ENCODE measurements around the gene SORCS3.

SORCS3 gene

DNA sequence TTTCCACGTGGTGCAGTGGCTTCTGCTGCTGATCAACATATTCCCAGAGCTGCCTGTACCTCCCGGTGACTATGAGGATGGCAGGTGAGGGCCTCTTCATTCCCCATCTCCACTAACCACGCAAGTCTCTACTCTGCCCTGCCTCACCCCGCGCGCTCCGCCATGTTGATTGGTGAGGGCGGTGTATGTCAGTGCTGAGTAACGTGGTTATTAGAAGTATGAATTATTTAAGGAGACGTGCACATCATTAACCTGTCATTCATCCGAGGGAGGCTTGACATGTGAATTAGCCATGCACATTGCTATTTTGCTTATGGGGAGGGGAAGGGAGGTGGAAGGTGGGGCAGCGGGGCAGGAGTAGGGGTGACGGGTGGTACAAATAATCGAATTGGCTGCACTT lies 138.6 kb downstream of the SORCS3 start:
- no peak for DNase-seq

DNA sequence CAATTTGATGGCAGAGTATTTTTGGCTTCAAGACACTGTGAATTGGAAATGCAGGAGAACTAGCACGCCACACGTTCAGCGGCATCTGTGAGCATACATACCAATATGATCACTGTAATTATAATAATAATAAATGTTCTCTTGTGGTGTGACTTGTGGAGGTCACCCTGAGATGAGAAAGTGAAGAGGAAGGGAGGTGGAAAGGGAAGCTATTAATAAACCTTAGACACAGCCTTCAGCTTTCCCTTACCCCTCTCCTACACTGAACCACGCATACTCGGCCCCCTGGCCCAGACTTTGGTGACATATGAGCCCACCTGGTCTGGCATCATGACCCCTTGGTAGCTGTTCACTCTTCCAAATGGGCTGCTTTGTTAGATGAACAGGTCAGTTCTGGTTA lies 139.1 kb downstream of the SORCS3 start:
- DNase-seq, result no peak

DNA sequence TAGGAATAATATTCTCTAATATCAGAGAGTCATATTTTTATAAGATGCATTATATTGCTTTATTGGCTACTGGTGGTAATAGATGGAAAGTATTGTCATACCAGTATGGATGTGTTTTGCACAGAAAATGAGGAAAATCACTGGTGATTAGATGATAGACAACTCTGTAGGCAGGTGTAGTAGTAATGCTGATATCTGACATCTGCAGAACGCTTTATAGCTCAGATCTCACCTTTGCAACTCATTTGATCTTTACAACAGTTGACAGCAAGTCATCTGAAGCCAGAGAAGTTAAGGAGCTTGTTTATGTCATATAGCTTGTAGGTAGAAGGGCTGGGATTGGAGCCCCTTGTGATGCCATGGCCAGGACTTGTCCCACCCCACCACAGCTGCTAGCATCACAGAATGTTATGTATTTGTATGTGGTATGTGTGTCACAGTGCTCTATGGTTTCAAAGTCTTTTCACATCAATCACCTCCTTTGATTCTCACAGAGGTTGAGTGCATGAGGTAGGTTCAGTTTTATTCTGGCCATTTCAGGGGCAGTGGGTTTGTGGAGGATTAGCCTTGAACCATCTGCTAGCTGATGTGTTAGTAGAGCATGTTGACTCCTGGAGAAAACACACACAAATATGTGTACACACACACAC lies 140.0 kb downstream of the SORCS3 start:
- no peak for DNase-seq

DNA sequence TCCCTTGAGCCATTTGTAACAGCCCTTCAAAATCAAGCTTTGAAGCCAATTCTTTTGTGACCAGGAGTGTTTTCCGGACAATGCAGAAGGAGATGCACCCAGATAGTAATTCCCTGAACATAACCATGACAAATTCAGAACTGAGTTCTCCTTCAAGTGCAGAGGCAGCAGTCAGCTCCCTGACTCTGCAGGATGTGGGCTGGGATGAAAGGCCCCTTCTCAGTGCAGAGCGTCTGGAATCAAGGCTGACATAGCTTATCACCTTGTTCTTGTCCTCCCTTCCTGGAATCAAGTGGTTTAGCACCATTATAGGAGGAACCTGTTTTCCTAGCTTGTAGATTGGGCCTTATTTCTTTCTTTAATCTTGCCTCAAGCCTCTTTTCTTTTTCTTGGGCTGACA lies 143.4 kb downstream of the SORCS3 start:
- no peak for DNase-seq

DNA sequence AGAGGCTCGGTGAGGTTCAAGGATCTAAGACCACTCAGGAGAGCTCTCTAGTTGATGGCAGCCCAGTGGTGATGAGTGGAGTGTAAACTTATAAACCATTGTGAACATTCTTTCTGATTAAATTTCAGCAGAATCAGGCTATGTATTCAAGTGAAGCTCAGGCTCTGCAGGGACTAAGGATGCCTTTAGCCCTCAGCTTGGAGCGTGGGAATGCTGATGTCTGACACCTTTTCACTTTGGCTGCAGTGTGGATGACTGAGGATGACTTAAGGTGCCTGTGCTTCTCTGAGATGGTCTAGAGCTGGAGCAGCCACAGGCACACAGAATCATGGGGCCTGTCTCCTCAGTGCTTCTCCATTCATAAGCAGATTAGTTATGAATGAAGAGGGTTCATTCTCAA lies 150.4 kb downstream of the SORCS3 start:
- no peak for DNase-seq

DNA sequence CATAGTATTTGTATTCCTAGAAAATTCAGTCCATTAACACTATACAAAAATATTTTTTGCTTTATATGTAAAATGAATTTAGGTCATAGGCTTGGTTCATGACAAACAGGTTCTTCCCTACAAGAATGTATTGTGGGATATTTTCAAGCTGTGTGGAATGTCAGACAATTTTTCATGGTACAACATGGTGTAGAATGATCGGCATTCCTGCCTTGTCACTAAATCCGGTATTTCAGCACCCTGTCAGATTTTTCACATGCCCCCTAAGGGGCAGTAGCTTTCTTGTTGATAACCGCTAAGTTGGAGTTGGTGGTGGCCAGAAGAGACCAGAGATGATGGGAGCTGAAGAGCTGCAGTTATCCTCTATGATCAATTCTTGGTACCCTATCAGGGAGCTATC lies 154.3 kb downstream of the SORCS3 start:
- DNase-seq, result no peak

DNA sequence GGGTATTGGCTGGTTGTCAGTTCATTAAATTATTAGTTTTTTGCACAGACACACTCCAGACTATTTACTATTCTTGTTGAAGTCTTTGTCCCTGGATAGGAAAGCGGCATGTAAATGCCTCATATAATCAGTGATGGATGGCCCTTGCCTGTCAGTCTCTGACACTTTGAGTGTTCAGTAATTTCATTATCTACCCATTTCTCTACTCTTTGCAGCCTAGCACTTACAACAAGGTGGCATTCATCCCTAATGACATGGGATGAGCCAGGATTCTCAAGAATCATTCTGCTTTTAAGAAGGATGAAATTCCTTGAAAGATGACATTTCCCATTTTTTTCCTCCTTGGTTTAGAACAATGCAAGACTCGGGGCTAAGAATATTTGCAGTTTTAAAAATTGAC lies 155.7 kb downstream of the SORCS3 start:
- no peak for DNase-seq

DNA sequence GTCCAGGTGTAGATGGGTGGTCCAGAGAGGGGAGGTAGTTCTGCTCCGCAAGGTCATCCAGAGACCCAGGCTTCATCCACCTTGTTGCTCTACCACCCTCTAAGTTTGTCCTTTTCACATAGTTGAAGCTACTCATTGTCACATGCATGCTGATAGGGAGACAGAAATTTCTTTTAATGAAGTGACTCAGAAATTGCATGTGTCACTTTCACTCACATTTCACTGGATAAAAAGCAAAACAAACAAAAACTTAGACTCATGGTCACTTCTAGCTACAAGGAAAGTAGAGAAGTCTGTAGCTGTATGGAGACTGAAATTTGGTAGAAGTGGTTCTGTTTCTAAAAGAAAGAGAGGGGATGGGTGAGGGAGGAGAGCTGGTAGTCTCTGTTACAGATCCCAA lies 161.9 kb downstream of the SORCS3 start:
- no peak for DNase-seq

DNA sequence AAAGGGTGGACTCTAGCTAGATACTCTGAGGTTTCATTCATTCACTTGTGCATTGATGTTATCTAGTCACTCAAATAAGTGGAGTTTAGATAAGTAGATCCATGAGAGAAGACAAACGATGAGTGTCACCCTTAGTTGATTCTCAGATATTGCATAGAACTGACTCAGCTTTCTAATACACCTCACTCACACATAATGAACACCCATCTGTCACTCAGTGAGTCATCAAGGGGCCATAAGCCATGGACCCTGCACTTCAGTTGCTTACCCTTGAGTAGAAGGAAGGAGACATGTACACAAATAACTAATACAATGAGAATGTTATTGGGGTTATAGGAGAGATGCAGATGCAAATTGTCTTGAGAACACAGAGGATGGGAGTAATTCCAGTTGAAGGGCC lies 163.8 kb downstream of the SORCS3 start:
- peak in 1 of 2 experiments; percentile 2 for DNase-seq

DNA sequence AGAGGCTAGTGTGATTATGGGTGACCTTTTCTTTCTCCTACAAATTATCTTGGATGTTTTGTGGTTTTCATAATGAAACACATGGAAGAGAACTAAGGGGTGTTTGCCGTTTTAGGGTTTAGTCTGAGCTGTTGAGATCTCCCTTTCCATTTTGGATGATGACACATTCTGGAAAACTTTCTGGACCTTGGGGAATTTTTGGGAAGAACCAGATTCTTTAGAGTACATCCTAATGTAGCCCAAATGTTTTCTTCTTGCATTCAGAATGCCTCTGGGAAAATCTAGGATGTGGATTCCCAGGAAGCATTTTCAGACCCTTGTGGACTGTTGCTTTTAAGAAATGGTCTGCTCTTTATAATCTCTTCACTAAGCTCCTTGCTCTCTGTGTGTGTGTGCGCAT lies 165.7 kb downstream of the SORCS3 start:
- DNase-seq, result no peak

DNA sequence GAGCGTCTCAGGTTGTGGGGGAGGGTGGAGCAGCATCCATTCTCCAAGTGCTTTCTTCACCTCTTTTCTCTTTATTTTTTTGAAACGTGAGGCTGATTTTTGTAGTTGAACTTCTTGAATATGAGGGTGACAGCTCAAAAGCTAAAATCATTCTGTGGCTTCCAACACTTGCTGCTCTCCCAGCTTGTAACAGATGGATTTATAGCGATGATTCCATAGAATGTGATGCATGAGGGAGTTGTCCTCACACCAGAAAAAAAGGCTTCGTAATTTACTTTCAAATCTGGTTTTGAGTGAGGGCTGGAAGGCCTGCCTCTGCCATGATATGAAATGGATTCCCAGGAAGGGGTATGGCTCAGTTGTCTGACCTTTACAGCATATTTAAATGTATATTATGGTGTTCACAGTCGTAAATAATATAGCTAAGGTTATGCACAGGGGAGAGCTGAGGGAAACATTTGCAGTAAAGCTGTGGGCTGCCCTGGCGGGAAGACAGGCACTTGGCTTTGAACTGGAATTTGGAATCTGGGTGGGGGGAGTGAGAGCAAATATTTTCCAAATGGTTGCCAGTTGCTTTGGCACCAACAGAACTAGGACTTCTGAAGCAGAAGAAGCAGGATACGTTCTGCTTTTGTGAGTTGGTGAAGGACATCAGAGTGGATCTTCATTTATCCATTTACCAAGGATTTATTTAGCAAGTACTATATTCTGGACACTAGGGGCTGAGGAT lies 166.7 kb downstream of the SORCS3 start:
- peak; percentile 20 to 59 for DNase-seq

DNA sequence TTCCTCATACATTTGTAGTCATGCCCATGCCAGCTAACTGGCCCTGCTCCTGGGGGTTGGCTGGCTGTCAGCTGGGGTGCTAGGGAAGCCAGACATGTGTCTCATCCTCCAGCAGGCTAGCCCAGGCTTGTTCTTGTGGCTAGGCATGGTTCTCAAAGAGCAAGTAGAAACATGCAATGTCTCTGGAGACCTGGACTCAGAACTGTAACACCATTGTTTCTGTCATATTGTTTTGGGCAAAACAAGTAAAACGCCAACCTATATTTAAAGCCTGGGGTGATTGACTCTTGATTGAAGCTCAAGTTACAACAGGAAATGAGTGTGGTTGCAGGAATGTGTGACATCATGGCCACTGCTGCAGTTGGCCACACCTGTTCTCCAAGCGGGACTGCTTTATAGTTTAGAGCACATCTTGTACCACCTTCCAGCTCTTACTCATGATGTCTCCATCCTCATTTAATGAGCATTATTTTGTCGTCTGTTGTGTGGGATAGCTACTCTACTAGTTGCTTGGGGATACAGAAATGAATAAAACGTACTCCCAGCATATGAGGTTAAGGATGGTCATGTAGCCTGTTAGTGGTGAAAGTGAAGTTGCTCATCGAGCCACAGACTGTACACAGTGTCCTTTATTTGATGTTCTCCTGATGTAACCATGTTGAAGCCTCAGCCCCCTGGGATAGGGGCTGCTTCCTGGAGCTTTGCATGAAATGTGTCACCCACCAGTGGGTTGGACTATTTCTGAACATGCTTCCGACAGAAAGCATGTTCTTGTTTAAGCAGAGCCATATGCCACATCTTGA lies 168.4 kb downstream of the SORCS3 start:
- peak; percentile 46 to 75 for DNase-seq

DNA sequence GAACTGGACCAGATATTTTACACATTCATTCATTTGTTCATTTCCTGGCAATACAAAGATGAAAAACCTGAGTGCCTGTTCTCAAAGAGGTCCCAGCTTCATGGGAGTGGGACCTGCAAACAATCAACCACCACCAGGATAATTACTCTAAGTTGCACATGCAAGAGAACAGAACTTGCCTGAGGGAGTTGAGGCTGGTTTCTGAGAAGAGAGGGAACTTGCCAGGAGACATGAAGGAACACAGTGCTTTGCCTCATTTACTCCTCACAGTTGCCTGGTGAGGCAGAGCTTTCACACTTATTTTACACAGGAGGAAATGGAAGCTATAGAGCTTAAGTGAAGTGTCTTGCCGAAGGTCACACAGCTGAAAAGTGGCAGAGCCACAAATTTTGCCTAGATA lies 170.1 kb downstream of the SORCS3 start:
- DNase-seq, result no peak

DNA sequence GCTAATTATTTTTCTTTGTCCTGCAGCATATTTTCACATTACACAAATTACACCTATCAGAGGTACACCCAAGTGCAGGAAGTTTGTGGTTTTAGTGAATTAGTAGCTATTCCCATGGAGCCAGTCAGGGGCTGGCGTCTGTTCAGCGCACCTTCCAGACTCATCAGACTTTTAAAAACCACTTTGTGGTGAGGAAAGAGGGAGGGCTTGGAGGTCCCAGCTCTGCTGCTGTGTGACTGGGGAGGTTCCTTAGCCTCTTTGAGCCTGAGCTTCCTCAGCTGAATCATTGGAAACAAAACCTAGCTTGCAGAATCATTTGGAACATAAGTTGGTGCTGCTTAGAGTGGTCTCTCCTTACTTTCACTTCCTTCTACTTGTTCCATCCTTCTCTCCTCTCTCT lies 175.4 kb downstream of the SORCS3 start:
- DNase-seq, result no peak

DNA sequence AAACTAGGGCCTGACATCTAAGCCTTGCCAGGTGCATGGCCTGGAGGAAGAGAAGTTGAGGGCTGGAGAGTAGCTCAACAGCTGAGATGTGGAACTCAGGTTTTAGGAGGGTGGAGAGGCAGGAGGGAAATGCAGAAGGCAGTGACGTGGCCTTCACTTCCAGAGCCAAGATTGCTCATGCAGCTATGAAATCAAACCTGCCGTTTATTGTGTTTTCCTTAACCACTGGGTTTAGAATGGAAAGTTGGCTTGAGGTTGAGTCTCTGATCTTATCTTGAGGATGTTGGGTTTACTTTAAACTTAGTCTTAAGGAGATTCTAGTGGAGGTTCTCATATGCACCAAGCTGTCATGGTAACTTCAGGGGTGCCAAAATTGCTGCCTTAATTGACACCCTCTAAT lies 178.6 kb downstream of the SORCS3 start:
- DNase-seq, result no peak

DNA sequence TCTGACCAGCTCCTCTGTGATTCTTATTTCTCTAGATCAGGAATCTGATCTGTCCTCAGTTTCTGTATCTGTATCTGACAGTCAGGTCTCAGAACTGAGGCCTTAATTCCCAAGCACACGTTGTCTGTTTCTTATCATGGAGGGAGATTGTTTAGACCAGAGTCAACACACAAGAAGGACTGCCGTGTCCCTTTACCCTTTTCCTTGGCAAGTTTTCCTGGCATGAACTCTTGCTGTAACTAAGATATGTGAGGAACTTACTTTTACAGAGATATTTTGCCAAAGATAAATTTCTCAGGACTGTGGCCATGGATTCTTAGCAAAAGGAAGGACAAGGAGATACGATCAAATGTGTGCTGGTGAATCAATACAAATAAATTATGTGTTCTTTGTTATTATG lies 181.0 kb downstream of the SORCS3 start:
- DNase-seq, result no peak

DNA sequence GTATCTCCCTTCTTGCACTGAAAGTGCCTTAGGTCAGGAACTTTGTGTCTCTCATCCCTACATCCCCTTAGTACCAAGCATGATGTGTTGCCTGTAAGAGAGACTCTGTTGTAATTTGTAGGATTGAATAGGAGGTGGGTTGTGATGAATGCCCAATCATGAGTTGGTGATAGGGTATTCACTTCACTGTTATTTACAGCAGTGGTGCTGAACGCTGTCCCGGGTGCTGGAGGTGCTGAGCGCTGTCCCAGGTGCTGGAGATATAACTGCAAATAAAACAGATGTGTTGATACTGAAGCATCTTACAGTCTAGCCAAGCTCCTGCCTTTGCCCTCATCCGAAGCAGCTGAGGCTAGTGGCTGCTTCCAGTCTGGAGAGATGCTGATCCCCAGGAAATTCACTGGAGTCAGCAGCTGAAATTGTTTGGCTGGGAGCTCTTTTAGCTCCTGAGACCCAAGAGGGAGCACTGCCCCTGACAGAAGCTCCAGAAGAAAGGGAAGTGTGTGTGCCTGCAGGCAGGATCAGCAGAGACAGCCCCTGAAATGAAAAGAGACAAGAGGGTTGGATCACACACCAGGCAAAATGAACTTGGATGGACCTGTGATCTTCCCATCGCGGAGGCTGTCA lies 183.4 kb downstream of the SORCS3 start:
- no peak for DNase-seq

DNA sequence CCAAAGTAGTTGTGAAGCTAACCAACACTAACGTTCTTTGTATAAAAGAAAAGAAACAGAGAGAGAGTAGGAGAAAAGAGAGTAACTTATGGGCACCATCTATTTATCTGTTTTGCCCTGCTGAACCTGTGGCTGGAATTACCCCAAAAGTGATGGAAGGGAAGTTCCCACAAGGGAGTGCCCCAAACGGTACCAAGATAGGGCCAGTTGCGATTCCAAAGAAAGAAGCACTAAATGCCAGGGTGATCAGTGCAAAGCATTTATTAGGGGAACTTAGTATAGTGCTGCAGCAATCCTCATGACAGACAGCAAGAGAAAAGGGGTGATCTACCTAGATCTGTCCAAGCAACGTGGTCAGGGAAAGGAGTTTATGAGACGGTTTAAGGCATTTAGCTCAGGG lies 190.2 kb downstream of the SORCS3 start:
- no peak for DNase-seq

DNA sequence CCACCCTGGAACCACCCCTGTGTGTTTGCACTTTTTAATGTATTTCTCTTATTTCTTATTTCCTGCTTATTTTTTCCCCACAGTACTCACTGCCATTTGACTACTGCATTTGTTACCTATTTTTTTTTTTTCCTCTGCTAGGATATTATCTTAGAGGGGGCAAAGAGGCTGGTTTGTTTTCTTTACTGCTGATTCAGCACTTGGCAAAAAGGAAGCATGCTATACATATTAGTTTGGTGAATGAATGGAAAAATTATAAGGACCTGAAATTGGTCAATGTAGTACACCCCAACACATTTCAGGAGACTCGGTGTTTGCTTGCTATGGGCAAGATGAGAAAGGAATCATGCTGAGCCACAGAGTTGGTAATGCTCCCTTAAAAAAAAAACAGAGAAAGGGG lies 193.5 kb downstream of the SORCS3 start:
- DNase-seq, result no peak

DNA sequence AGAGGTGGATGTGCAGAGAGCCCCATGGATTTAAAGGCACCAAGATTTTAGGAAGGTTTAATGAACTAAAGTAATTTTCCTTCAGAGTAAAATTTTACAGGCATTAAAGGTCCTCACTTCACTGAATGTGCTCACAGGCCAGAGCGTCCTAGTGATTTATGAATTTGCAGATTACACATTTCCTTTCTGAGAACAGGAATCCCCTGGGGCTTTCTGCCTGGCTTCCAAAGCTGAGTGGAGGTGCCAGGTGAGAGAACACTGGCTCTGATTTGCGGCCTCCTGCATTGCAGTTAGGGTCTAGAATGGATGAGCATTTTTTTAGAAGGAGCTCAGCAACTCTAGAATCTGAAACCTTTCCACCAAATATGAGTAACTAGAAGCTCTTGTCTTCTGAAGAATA lies 194.3 kb downstream of the SORCS3 start:
- DNase-seq, result no peak

DNA sequence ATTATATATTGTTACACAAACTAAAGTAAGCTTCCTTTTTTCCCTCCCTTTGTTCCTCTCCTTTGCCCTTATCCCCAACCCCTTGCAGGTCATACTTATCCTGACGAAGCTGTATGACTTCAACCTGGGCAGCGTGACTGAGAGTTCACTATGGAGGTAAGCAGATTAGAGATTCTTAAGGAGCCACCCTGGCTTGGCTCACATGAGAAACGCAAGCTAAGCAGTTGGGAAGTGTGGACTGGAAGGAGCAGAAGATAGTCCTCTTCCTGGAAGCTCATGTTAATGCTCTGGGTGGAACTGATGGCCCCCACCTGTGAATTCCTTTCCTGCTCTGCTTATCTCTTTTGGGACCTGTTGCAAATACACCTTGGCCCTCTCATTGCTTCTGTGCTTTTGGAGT lies 201.6 kb downstream of the SORCS3 start:
- no peak for DNase-seq

DNA sequence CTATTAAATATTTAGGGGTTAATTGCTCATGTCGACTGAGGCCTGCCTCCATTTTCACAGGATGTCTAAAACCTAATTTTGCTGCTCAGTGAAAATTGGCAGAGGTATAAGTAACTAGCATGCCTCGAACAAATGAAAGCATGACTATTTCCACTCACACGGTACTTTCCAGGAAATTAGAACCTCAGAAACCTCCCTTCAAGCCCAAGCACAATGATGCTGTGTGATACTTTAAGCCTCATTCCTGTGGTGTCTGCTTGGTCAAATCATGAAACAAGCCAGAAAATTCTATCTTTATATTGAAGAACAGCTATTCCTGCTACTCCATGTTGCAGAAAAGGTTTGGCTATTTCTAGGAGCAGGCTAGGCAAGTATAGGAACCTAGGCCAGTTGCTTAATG lies 203.0 kb downstream of the SORCS3 start:
- no peak for DNase-seq

DNA sequence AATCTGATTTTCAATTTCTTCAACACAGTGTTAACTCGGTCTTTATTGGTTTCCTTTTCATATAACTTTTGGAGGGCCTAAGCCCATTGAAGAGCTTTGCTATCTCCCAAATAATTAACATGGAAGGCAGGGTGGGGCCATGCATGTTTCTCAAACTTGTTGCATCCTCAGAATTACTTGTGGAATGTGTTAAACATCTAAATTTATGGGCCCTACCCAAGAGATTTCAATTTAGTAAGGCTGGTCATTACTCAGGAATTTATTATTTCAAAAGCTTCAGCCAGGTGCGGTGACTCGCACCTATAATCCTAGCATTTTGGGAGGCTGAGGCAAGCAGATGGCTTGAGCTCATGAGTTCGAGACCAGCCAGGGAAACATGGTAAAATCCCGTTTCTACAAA lies 208.9 kb downstream of the SORCS3 start:
- DNase-seq, result no peak

Measured in NCI-H446 (cell line).